Astrocyte (in vitro differentiated cells and primary cell): ENCODE measurements around the gene SLC9C1.

Experiments
- CTCF ChIP-seq: IDR thresholded peaks from 2 replicates; pipeline ENCODE4 v1.5.1; 2011; ENCODE audit warnings: low read depth, mild to moderate bottlenecking, inconsistent platforms, low read length, moderate library complexity; ENCODE audit not compliant: insufficient read depth
- EZH2 ChIP-seq: IDR thresholded peaks from 2 replicates; pipeline ENCODE4 v1.6.1; 2012; ENCODE audit warnings: mild to moderate bottlenecking, low read length, inconsistent platforms; ENCODE audit not compliant: insufficient read depth

- TF ChIP-seq CTCF (no peak), EZH2 (no peak)
Observed at GRCh38 chr3:112338727-112339056, 44.7 kb upstream of the SLC9C1 start.
